Spleen (tissue), 11 donors: ENCODE data around the gene CNIH4. TPM values are rescaled to one million over a fixed set of nuclear protein-coding genes. Genes with fewer than 3 reads are reported as not detected.

Experiments used
- DNase-seq: peaks from one replicate; pipeline ENCODE4 v3.0.0-alpha.2; 2020
- H3K27ac ChIP-seq, 8 donors: fragments of 200-600 bp; sonication (generic) in 7 of 8; 1 replicate in 4 of 8; 2 replicates in 4 of 8; pipeline versions ENCODE4 v1.5.0 to v1.8.0; 2016 to 2021; ENCODE audit warnings: inconsistent platforms in 4 of 8, mild to moderate bottlenecking in 4 of 8, moderate library complexity in 1 of 8
- H3K27me3 ChIP-seq, 7 donors: fragments of 200-600 bp; sonication (generic) in 6 of 7; replicated peaks in 1 of 7; 1 replicate in 4 of 7; 2 replicates in 3 of 7; pipeline versions ENCODE4 v1.5.0 to v1.8.0; 2016 to 2021; ENCODE audit warnings: inconsistent platforms in 3 of 7, mild to moderate bottlenecking in 1 of 7
- H3K36me3 ChIP-seq, 6 donors: fragments of 200-600 bp; sonication (generic) in 5 of 6; 1 replicate in 4 of 6; 2 replicates in 2 of 6; pipeline versions ENCODE4 v1.5.0 to v1.8.0; 2016 to 2021; ENCODE audit warnings: inconsistent platforms in 2 of 6
- H3K4me1 ChIP-seq, 6 donors: fragments of 200-600 bp; sonication (generic) in 5 of 6; 1 replicate in 3 of 6; 2 replicates in 3 of 6; pipeline versions ENCODE4 v1.5.0 to v1.8.0; 2016 to 2021; ENCODE audit warnings: inconsistent platforms in 3 of 6
- H3K4me3 ChIP-seq, 8 donors: fragments of 200-600 bp; sonication (generic) in 7 of 8; 1 replicate in 4 of 8; 2 replicates in 4 of 8; pipeline versions ENCODE4 v1.5.0 to v1.8.0; 2016 to 2021; ENCODE audit warnings: inconsistent platforms in 4 of 8, mild to moderate bottlenecking in 4 of 8, moderate library complexity in 2 of 8
- H3K9me3 ChIP-seq, 8 donors: fragments of 200-600 bp; sonication (generic) in 7 of 8; 1 replicate in 4 of 8; 2 replicates in 4 of 8; pipeline versions ENCODE4 v1.5.0 to v1.8.0; 2016 to 2021; ENCODE audit warnings: inconsistent platforms in 4 of 8
- CTCF ChIP-seq, 11 experiments: fragments of 200-600 bp in 7 of 11; fragments of 450-650 bp in 4 of 11; sonication (generic) in 4 of 11; IDR thresholded peaks in 8 of 11; conservative IDR thresholded peaks in 3 of 11; 1 replicate in 7 of 11; 2 replicates in 4 of 11; pipeline versions ENCODE4 v1.4.0 to v1.8.0; 2016 to 2021; ENCODE audit warnings: antibody characterized with exemption in 11 of 11, inconsistent platforms in 4 of 11, mild to moderate bottlenecking in 1 of 11
- POLR2A ChIP-seq, 3 donors: fragments of 450-650 bp; IDR thresholded peaks; one replicate each; pipeline ENCODE4 v1.5.1; 2017; ENCODE audit warnings: antibody characterized with exemption in 3 of 3, mild to moderate bottlenecking in 1 of 3
- POLR2AphosphoS5 ChIP-seq, 3 donors: sonication (generic); formaldehyde crosslinking; IDR thresholded peaks; one replicate each; pipeline ENCODE4 v1.5.1; 2017; ENCODE audit warnings: antibody characterized with exemption in 3 of 3
- WGBS, 5 donors: extraction: QIAGEN DNeasy Blood & Tissue Kit in 3 of 5; methylation state at CpG; one replicate each; pipeline versions ENCODE4 v1.1.5 to v1.1.7; 2013 to 2018; 5-methylcytosine and 5-hydroxymethylcytosine counted together
- intact Hi-C: fragments of 100-400 bp; cut with DNase I; formaldehyde crosslinking; loops from one replicate; pipeline ENCODE4 v1.15.0; 2023; ENCODE audit warnings: low total_unique reads
- polyA plus RNA-seq, 3 donors: library from polyadenylated mRNA; stranded (reverse); fragments of 200-250 nt; gene quantifications; one replicate each; pipeline ENCODE4 v1.2.1, GENCODE V29; 2013
- total RNA-seq, 7 donors: library from RNA; depleted of rRNA in 3 of 7; stranded (reverse); fragments of >200 nt in 3 of 7; fragmentation: NEBNext Ultra II Directional in 4 of 7; extraction: Animal tissue kit (Norgen Biotek cat#: 25700) in 4 of 7; gene quantifications; one replicate each; pipeline versions ENCODE4 v1.1.0 to v1.2.1, GENCODE V29; 2016 to 2021
- donor health status: healthy with polysubstance abuse.
- donor health status: DM: no; HTN: no; CAD: no; lungs with moderate emphysema.
- donor health status: DM: no; HTN: no; CAD: no.
- donor health status: Bipolar disorder and iron deficiency.
- donor health status: healthy.
- donor health status: DM: no; HTN: no; CAD: no.
- donor health status: DM: yes; HTN: yes; CAD: no.

Gene CNIH4
- total and polyA plus RNA-seq, 10 donors: 19.3 to 47.1 (median 31.4) TPM

- peaks cover 0 to 3% (median 0%) of the 10 kb centered on the region in 6 donors for H3K4me1 ChIP-seq
- DNase-seq: no peak
- no peaks in the 10 kb centered on the region for H3K27me3 ChIP-seq
- no peak overlapping the region for H3K4me3 ChIP-seq
- intact Hi-C loops: no loop called here
- TF ChIP-seq POLR2A (IDR thresholded peaks at IDR 0.05) (no peak), POLR2AphosphoS5 (IDR thresholded peaks at IDR 0.05) (no peak)
- WGBS, 5 donors: 90 to 96% (median 94%) methylated on average over 4 of the region's 4 CpGs
- peaks cover 0 to 64% (median 33%) of the 10 kb centered on the region in 6 donors for H3K36me3 ChIP-seq
- no peak overlapping the region for H3K27ac ChIP-seq
- no peaks in the 10 kb centered on the region for H3K9me3 ChIP-seq
Observed at GRCh38 chr1:224317383-224318045, 39.2 kb upstream of the CNIH4 start.

GRCh38 chr1:224321706-224322105 lies 35.0 kb upstream of the CNIH4 start:
- Histone ChIP-seq H3K4me3 (no peak overlapping the region), H3K4me1 (peaks cover 0 to 30% (median 6%) of the 10 kb centered on the region in 6 donors), H3K27ac (no peak overlapping the region), H3K36me3 (peaks cover 0 to 58% (median 18%) of the 10 kb centered on the region in 6 donors), H3K9me3 (no peaks in the 10 kb centered on the region), H3K27me3 (no peaks in the 10 kb centered on the region)
- DNase-seq: no peak
- intact Hi-C loops: no loop called here
- WGBS, 5 donors: 95 to 100% (median 98%) methylated on average over 2 of the region's 2 CpGs
- TF ChIP-seq CTCF (IDR thresholded peaks at IDR 0.05 in 8 of 11, conservative IDR thresholded peaks at IDR 0.05 in 3 of 11) (no peak), POLR2AphosphoS5 (IDR thresholded peaks at IDR 0.05) (no peak), POLR2A (IDR thresholded peaks at IDR 0.05) (no peak)

- no peak for DNase-seq
- 73 to 89% (median 83%) methylated on average over 1 of the region's 1 CpG for WGBS, 5 donors
- TF ChIP-seq POLR2AphosphoS5 (IDR thresholded peaks at IDR 0.05) (no peak), CTCF (IDR thresholded peaks at IDR 0.05 in 8 of 11, conservative IDR thresholded peaks at IDR 0.05 in 3 of 11) (no peak), POLR2A (IDR thresholded peaks at IDR 0.05) (no peak)
- peaks cover 15 to 67% (median 37%) of the 10 kb centered on the region in 6 donors for H3K4me1 ChIP-seq
- H3K36me3 ChIP-seq: peaks cover 0 to 50% (median 12%) of the 10 kb centered on the region in 6 donors
- intact Hi-C loops: no loop called here
- H3K9me3 ChIP-seq: no peaks in the 10 kb centered on the region
- H3K4me3 ChIP-seq: no peak overlapping the region
- no peak overlapping the region for H3K27ac ChIP-seq
- H3K27me3 ChIP-seq: no peaks in the 10 kb centered on the region
Observed at GRCh38 chr1:224325959-224326358, 30.7 kb upstream of the CNIH4 start.

GRCh38 chr1:224328644-224329043 lies 28.0 kb upstream of the CNIH4 start:
- DNase-seq: no peak
- peak overlapping the region in 6 of 8 donors; percentile 63 to 99 (median 84) for H3K4me3 ChIP-seq
- no peaks in the 10 kb centered on the region for H3K27me3 ChIP-seq
- no peaks in the 10 kb centered on the region for H3K9me3 ChIP-seq
- peak overlapping the region in 1 of 8 donors; percentile 91 for H3K27ac ChIP-seq
- peaks cover 0 to 34% (median 9%) of the 10 kb centered on the region in 6 donors for H3K36me3 ChIP-seq
- H3K4me1 ChIP-seq: peaks cover 16 to 77% (median 43%) of the 10 kb centered on the region in 6 donors
- WGBS, 5 donors: 74 to 82% (median 78%) methylated on average over 6 of the region's 6 CpGs
- intact Hi-C loops: no loop called here
- no peak for TF ChIP-seq POLR2A (IDR thresholded peaks at IDR 0.05)
- TF ChIP-seq POLR2AphosphoS5 (IDR thresholded peaks at IDR 0.05): no peak
- no peak for TF ChIP-seq CTCF (IDR thresholded peaks at IDR 0.05 in 8 of 11, conservative IDR thresholded peaks at IDR 0.05 in 3 of 11)
